CD14-positive monocyte (primary cell): ENCODE results near the gene CDA. TPM values are rescaled to one million over a fixed set of nuclear protein-coding genes. Genes with fewer than 3 reads are reported as not detected.

ENCODE experiments used
- DNase-seq, 3 donors: peaks; one replicate each; pipeline ENCODE4 v3.0.0-alpha.2; 2011 to 2022
- H2AFZ ChIP-seq: 2 replicates; pipeline ENCODE4 v1.6.0; 2012; ENCODE audit warnings: mild to moderate bottlenecking, low read depth, low read length, inconsistent platforms; ENCODE audit not compliant: insufficient read depth, poor library complexity, severe bottlenecking
- H3K27ac ChIP-seq, 2 donors: 1 replicate in 1 of 2; 2 replicates in 1 of 2; pipeline ENCODE4 v1.5.1; 2012 to 2013; ENCODE audit warnings: low read length in 2 of 2, control low read depth in 1 of 2, inconsistent platforms in 1 of 2, low read depth in 1 of 2, mild to moderate bottlenecking in 1 of 2
- H3K27me3 ChIP-seq, 2 donors: one replicate each; pipeline versions ENCODE4 v1.6.0 to v1.6.1; 2011 to 2013; ENCODE audit warnings: low read length in 2 of 2; ENCODE audit not compliant: control insufficient read depth in 2 of 2, insufficient read depth in 2 of 2
- H3K36me3 ChIP-seq, 2 donors: replicated peaks in 1 of 2; 1 replicate in 1 of 2; 2 replicates in 1 of 2; pipeline versions ENCODE4 v1.5.1 to v1.6.1; 2012 to 2013; ENCODE audit warnings: low read length in 2 of 2, control low read depth in 1 of 2, inconsistent platforms in 1 of 2, mild to moderate bottlenecking in 1 of 2; ENCODE audit not compliant: insufficient read depth in 2 of 2, control insufficient read depth in 1 of 2
- H3K4me1 ChIP-seq, 2 donors: 1 replicate in 1 of 2; 2 replicates in 1 of 2; pipeline versions ENCODE4 v1.5.1 to v1.6.1; 2012 to 2013; ENCODE audit warnings: low read length in 2 of 2, control low read depth in 1 of 2, inconsistent platforms in 1 of 2, mild to moderate bottlenecking in 1 of 2, moderate library complexity in 1 of 2; ENCODE audit not compliant: insufficient read depth in 2 of 2, control insufficient read depth in 1 of 2
- H3K4me2 ChIP-seq: replicated peaks from 2 replicates; pipeline ENCODE3; 2012; ENCODE audit warnings: low read length, moderate library complexity, mild to moderate bottlenecking; ENCODE audit not compliant: poor library complexity, severe bottlenecking; ENCODE audit errors: extremely low read depth
- H3K4me3 ChIP-seq, 3 experiments: fragments of 200-600 bp in 1 of 3; sonication (generic) in 1 of 3; replicated peaks in 1 of 3; 1 replicate in 2 of 3; 2 replicates in 1 of 3; pipeline ENCODE4 v1.5.1; 2011 to 2013; ENCODE audit warnings: low read length in 3 of 3, mild to moderate bottlenecking in 3 of 3, control low read depth in 2 of 3, low read depth in 2 of 3, inconsistent platforms in 1 of 3, moderate library complexity in 1 of 3
- H3K79me2 ChIP-seq: 2 replicates; pipeline ENCODE4 v1.6.0; 2012; ENCODE audit warnings: mild to moderate bottlenecking, control low read depth, inconsistent platforms, low read length, moderate library complexity; ENCODE audit not compliant: insufficient read depth
- H3K9ac ChIP-seq: 2 replicates; pipeline ENCODE4 v1.6.0; 2017; ENCODE audit warnings: low read length, mild to moderate bottlenecking; ENCODE audit not compliant: insufficient read depth, poor library complexity, severe bottlenecking
- H3K9me3 ChIP-seq, 2 donors: replicated peaks in 1 of 2; 1 replicate in 1 of 2; 2 replicates in 1 of 2; pipeline versions ENCODE4 v1.5.1 to v1.6.1; 2012 to 2013; ENCODE audit warnings: low read length in 2 of 2, control low read depth in 1 of 2; ENCODE audit not compliant: control insufficient read depth in 1 of 2, insufficient read depth in 1 of 2
- H4K20me1 ChIP-seq: 2 replicates; pipeline ENCODE4 v1.6.0; 2012; ENCODE audit warnings: mild to moderate bottlenecking, low read length, control low read depth, moderate library complexity; ENCODE audit not compliant: insufficient read depth
- H3K27ac Mint-ChIP-seq, 7 donors: one replicate each; pipeline ENCODE4 v1.8.0; 2020; ENCODE audit warnings: mild to moderate bottlenecking in 7 of 7, mixed read lengths in 7 of 7, moderate library complexity in 6 of 7, inconsistent platforms in 2 of 7
- H3K27me3 Mint-ChIP-seq, 3 donors: one replicate each; pipeline ENCODE4 v1.8.0; 2021 to 2022; ENCODE audit warnings: low read depth in 3 of 3, mild to moderate bottlenecking in 3 of 3, mixed read lengths in 3 of 3, moderate library complexity in 3 of 3, inconsistent platforms in 1 of 3
- H3K36me3 Mint-ChIP-seq, 2 donors: one replicate each; pipeline ENCODE4 v1.8.0; 2020; ENCODE audit warnings: mixed read lengths in 2 of 2, inconsistent platforms in 1 of 2, mild to moderate bottlenecking in 1 of 2
- H3K4me1 Mint-ChIP-seq: one replicate; pipeline ENCODE4 v1.8.0; 2020; ENCODE audit warnings: mild to moderate bottlenecking, mixed read lengths
- H3K4me3 Mint-ChIP-seq, 2 donors: one replicate each; pipeline ENCODE4 v1.8.0; 2020; ENCODE audit warnings: mild to moderate bottlenecking in 2 of 2, mixed read lengths in 2 of 2, moderate library complexity in 1 of 2
- H3K9me3 Mint-ChIP-seq, 7 donors: one replicate each; pipeline ENCODE4 v1.8.0; 2020 to 2022; ENCODE audit warnings: mixed read lengths in 7 of 7, mild to moderate bottlenecking in 6 of 7, moderate library complexity in 6 of 7, inconsistent platforms in 2 of 7
- WGBS: methylation state at CpG from one replicate; pipeline ENCODE4 v1.1.5; 2013; ENCODE audit warnings: missing lambda C conversion rate; ENCODE audit not compliant: insufficient coverage; 5-methylcytosine and 5-hydroxymethylcytosine counted together
- intact Hi-C, 2 donors: fragments of 100-400 bp; cut with micrococcal nuclease; formaldehyde crosslinking; loops; one replicate each; pipeline versions ENCODE4 v1.15.0 to v1.15.1; 2023
- polyA plus RNA-seq, 3 donors: library from polyadenylated mRNA; depleted of rRNA in 1 of 3; unstranded in 2 of 3; stranded (reverse) in 1 of 3; fragments of 300-500 nt in 2 of 3; fragments of >200 nt in 1 of 3; fragmentation: Illumina TruSeq in 2 of 3; gene quantifications; 1 replicate in 2 of 3; 2 replicates in 1 of 3; pipeline ENCODE4 v1.2.3, GENCODE V29; 2012 to 2021
- TF ChIP-seq, protein P1 (sequence below): fragments of 200-600 bp; IDR thresholded peaks from one replicate; pipeline ENCODE4 v1.8.0; 2022; ENCODE audit warnings: antibody characterized with exemption, mild to moderate bottlenecking

The CDA gene
- polyA plus RNA-seq, 3 donors: 113 to 348 (median 217) TPM

DNA sequence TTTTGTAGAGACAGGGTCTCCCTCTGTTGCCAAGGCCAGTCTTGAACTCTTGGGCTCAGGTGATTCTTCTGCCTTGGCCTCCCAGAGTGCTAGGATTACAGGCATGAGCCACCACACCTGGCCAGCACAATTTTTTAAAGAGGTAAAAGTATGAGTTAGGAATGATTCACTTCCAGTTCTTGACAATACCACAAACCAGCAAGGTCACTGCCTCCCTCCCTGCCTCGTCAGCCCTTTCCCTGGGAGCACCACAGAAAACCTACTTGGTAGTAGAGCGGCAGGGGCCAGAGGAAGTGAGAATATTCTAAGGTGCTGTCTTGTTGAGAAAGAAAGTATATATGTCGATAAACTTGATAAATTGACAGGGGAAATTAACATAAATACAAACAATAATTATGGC, 10.8 kb upstream of the CDA start:
- Mint-ChIP-seq H3K36me3 (no peaks in the 10 kb centered on the region), H3K4me3 (no peak overlapping the region), H3K27ac (no peak overlapping the region), H3K9me3 (peaks cover 0 to 6% (median 0%) of the 10 kb centered on the region in 7 donors), H3K4me1 (peaks cover 21% of the 10 kb centered on the region), H3K27me3 (peaks cover 8 to 18% (median 10%) of the 10 kb centered on the region in 3 donors)
- Histone ChIP-seq H3K27me3 (peaks cover 5% of the 10 kb centered on the region in 2 donors), H3K4me3 (no peak overlapping the region), H3K27ac (no peak overlapping the region), H3K9me3 (no peaks in the 10 kb centered on the region), H3K36me3 (no peaks in the 10 kb centered on the region), H2AFZ (no peak overlapping the region), H3K79me2 (no peaks in the 10 kb centered on the region), H3K9ac (no peak overlapping the region), H4K20me1 (no peaks in the 10 kb centered on the region), H3K4me1 (peaks cover 17% of the 10 kb centered on the region in 2 donors), H3K4me2 (no peak overlapping the region)
- TF ChIP-seq, protein P1, sequence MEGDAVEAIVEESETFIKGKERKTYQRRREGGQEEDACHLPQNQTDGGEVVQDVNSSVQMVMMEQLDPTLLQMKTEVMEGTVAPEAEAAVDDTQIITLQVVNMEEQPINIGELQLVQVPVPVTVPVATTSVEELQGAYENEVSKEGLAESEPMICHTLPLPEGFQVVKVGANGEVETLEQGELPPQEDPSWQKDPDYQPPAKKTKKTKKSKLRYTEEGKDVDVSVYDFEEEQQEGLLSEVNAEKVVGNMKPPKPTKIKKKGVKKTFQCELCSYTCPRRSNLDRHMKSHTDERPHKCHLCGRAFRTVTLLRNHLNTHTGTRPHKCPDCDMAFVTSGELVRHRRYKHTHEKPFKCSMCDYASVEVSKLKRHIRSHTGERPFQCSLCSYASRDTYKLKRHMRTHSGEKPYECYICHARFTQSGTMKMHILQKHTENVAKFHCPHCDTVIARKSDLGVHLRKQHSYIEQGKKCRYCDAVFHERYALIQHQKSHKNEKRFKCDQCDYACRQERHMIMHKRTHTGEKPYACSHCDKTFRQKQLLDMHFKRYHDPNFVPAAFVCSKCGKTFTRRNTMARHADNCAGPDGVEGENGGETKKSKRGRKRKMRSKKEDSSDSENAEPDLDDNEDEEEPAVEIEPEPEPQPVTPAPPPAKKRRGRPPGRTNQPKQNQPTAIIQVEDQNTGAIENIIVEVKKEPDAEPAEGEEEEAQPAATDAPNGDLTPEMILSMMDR: no peak
- WGBS: no CpG with 5 or more reads among the region's 3 CpGs
- DNase-seq: no peak
- intact Hi-C loops: loop anchor here in 1 of 2 donors (5.0 to 10.0 kb wide), 3 partner anchors 53 to 157 kb away; partner anchors contain the start of genes PINK1 and SH2D5

DNA sequence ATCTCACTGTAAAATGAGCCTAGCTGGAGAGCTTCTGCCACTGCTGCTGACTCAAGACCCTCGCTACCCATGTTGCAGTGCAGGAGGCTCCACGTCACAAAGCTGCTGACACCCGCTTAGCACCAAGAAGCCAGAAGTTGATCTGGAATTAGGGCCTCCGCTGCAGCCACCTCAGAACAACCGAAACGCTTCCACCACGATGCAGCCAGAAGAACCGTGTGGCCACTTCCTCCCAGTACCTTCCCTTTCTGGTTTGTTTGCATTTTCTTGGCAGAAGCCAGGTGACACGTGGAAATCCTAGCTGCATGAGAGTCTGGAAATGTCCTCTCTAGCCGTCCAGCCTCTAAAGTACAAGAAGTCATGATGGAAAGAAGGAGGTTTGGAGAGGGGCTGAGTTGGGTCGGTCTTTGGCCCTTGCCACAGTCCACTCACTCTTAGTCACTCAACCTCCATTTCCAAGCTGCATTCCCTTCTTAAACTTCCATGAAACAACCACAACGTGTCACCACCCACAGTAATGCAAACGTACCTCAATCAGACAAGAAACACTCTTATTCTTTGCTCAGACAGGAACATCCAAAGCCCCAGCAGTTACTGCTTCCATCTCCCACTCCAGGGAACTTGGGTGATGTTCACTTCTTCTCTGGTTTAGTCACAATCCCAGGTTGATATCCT, 10.0 kb upstream of the CDA start:
- peaks cover 17% of the 10 kb centered on the region in 2 donors for H3K4me1 ChIP-seq
- H3K36me3 Mint-ChIP-seq: no peaks in the 10 kb centered on the region
- H2AFZ ChIP-seq: no peak overlapping the region
- no peaks in the 10 kb centered on the region for H4K20me1 ChIP-seq
- no peak overlapping the region for H3K4me2 ChIP-seq
- peaks cover 0 to 6% (median 0%) of the 10 kb centered on the region in 7 donors for H3K9me3 Mint-ChIP-seq
- intact Hi-C loops: loop anchor here in 1 of 2 donors (5.0 to 10.0 kb wide), 3 partner anchors 53 to 156 kb away; partner anchors contain the start of genes PINK1 and SH2D5
- no peaks in the 10 kb centered on the region for H3K9me3 ChIP-seq
- peaks cover 2 to 11% (median 5%) of the 10 kb centered on the region in 3 donors for H3K27me3 Mint-ChIP-seq
- no peak overlapping the region for H3K9ac ChIP-seq
- H3K79me2 ChIP-seq: no peaks in the 10 kb centered on the region
- no peak overlapping the region for H3K4me3 Mint-ChIP-seq
- WGBS: 41% methylated on average over 10 of the region's 13 CpGs
- no peaks in the 10 kb centered on the region for H3K36me3 ChIP-seq
- no peak overlapping the region for H3K27ac Mint-ChIP-seq
- peaks cover 21% of the 10 kb centered on the region for H3K4me1 Mint-ChIP-seq
- DNase-seq: no peak
- TF ChIP-seq, protein P1: no peak
- no peaks in the 10 kb centered on the region for H3K27me3 ChIP-seq
- no peak overlapping the region for H3K27ac ChIP-seq
- no peak overlapping the region for H3K4me3 ChIP-seq
